ENCODE data around the gene ATG101. TPM values are rescaled to one million over a fixed set of nuclear protein-coding genes. Genes with fewer than 3 reads are reported as not detected.

Gene ATG101, protein sequence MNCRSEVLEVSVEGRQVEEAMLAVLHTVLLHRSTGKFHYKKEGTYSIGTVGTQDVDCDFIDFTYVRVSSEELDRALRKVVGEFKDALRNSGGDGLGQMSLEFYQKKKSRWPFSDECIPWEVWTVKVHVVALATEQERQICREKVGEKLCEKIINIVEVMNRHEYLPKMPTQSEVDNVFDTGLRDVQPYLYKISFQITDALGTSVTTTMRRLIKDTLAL
- 27.0 TPM for polyA plus RNA-seq (2013, experiment 1 of 2)
- polyA plus RNA-seq (2013, experiment 2 of 2) = 19.6 TPM

GRCh38 chr12:52069327-52070184 is at the start of gene ATG101:
Gene ATG101 (plus strand): TSS chr12:52069978. CDS start chr12:52073651, 3,673 bp downstream.
- Histone ChIP-seq H3K4me3 (ENCODE audit: extremely low read depth, insufficient read depth, low read length, poor library complexity, severe bottlenecking) (peak within 1 kb of the TSS; percentile 67), H3K9me3 (ENCODE audit: control insufficient read depth, low read length) (no peaks in the 10 kb centered on the region), H3K27ac (ENCODE audit: low read depth, low read length, severe bottlenecking) (peak within 1 kb of the TSS; percentile 99), H3K36me3 (ENCODE audit: control insufficient read depth, insufficient read depth, low read length) (peaks cover 35% of the 10 kb centered on the region), H3K4me1 (ENCODE audit: control insufficient read depth, insufficient read depth, low read length, poor library complexity, severe bottlenecking) (peaks cover 10% of the 10 kb centered on the region)
- 1 to 2% methylated on average over 41 to 45 of the region's 60 CpGs for WGBS, 2 experiments (ENCODE audit: insufficient coverage in 2 of 2)

- Histone ChIP-seq H3K4me3 (ENCODE audit: extremely low read depth, insufficient read depth, low read length, poor library complexity, severe bottlenecking) (no peak overlapping the region), H3K9me3 (ENCODE audit: control insufficient read depth, low read length) (no peaks in the 10 kb centered on the region), H3K36me3 (ENCODE audit: control insufficient read depth, insufficient read depth, low read length) (peaks cover under 1% of the 10 kb centered on the region), H3K27ac (ENCODE audit: low read depth, low read length, severe bottlenecking) (no peak overlapping the region), H3K4me1 (ENCODE audit: control insufficient read depth, insufficient read depth, low read length, poor library complexity, severe bottlenecking) (peaks cover 13% of the 10 kb centered on the region)
- WGBS, 2 experiments (ENCODE audit: insufficient coverage in 2 of 2) = 8% methylated on average over 6 of the region's 9 CpGs
These were observed 49.0 kb upstream of the ATG101 start for GRCh38 chr12:52020539-52021336.

DNA sequence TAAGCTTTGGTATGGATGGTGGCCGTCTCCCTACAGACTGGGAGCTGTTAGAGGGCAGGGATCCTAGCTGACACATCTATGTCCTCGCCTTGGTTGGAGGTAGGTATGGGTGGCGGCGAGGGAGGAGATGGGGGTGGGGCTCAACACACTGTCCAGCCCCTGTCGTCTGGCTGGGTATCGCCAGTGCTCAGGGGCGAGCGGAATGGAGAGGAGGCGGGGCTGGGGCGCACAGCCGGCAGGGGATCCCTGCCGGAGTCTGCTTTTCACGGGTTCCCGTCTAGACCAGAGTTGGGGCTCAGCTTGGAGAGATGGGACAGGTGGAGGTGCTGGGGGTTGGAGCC is 47.0 kb upstream of the ATG101 start:
- peak overlapping the region; percentile 51 for H3K4me3 ChIP-seq (ENCODE audit: extremely low read depth, insufficient read depth, low read length, poor library complexity, severe bottlenecking)
- H3K9me3 ChIP-seq (ENCODE audit: control insufficient read depth, low read length) = no peaks in the 10 kb centered on the region
- no peak overlapping the region for H3K27ac ChIP-seq (ENCODE audit: low read depth, low read length, severe bottlenecking)
- peaks cover 27% of the 10 kb centered on the region for H3K4me1 ChIP-seq (ENCODE audit: control insufficient read depth, insufficient read depth, low read length, poor library complexity, severe bottlenecking)
- 10 to 19% methylated on average over 9 to 14 of the region's 14 CpGs for WGBS, 2 experiments (ENCODE audit: insufficient coverage in 2 of 2)
- H3K36me3 ChIP-seq (ENCODE audit: control insufficient read depth, insufficient read depth, low read length) = no peaks in the 10 kb centered on the region

DNA sequence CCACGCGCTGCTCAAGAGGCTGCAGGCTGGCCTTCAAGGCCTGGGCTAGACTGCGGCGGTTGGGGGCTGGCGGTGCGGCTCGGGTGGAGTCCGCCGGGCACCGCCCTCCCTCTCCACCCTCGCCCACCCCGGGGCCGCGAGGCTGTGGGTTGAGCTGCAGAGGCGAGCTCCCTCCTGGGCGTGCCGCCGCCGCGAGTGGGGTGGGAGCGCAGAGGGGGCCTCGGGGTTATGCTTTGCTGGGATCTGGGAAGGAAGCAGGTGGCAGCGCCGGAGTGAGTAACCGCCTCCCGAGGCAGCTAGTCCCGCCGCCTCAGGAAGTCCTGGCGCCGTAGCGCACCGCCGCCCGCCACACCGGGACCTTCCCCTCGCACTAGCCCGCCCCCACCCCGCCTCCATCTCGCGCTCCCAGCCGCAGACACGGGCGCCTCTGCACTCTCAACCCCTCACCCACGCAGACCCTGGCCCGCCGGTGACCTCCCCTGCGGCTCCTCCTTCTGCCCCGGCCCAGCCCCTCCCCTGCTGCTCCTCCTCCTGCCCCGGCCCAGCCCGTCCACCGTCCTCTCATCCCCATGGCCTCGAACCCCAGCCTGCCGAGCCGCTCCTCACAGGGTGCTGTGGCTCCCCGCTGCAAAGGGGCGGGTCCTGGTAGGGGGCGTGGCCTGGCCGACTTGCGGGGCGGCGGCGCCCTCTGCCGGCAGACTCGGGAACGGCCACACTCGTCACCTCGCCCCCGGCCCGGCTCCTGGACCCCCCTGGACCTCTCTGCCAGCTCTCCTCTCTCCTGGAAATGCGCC is 46.4 kb upstream of the ATG101 start:
- Histone ChIP-seq H3K36me3 (ENCODE audit: control insufficient read depth, insufficient read depth, low read length) (no peaks in the 10 kb centered on the region), H3K4me3 (ENCODE audit: extremely low read depth, insufficient read depth, low read length, poor library complexity, severe bottlenecking) (peak overlapping the region; percentile 51), H3K27ac (ENCODE audit: low read depth, low read length, severe bottlenecking) (peak overlapping the region; percentile 33), H3K9me3 (ENCODE audit: control insufficient read depth, low read length) (no peaks in the 10 kb centered on the region), H3K4me1 (ENCODE audit: control insufficient read depth, insufficient read depth, low read length, poor library complexity, severe bottlenecking) (peaks cover 27% of the 10 kb centered on the region)
- WGBS, 2 experiments (ENCODE audit: insufficient coverage in 2 of 2) = 1% methylated on average over 49 to 55 of the region's 70 CpGs

GRCh38 chr12:52023976-52024688 is 45.6 kb upstream of the ATG101 start:
- Histone ChIP-seq H3K36me3 (ENCODE audit: control insufficient read depth, insufficient read depth, low read length) (no peaks in the 10 kb centered on the region), H3K9me3 (ENCODE audit: control insufficient read depth, low read length) (no peaks in the 10 kb centered on the region), H3K27ac (ENCODE audit: low read depth, low read length, severe bottlenecking) (peak overlapping the region; percentile 33), H3K4me1 (ENCODE audit: control insufficient read depth, insufficient read depth, low read length, poor library complexity, severe bottlenecking) (peaks cover 27% of the 10 kb centered on the region), H3K4me3 (ENCODE audit: extremely low read depth, insufficient read depth, low read length, poor library complexity, severe bottlenecking) (peak overlapping the region; percentile 51)
- WGBS, 2 experiments (ENCODE audit: insufficient coverage in 2 of 2) = 31 to 33% methylated on average over 10 to 11 of the region's 20 CpGs

DNA sequence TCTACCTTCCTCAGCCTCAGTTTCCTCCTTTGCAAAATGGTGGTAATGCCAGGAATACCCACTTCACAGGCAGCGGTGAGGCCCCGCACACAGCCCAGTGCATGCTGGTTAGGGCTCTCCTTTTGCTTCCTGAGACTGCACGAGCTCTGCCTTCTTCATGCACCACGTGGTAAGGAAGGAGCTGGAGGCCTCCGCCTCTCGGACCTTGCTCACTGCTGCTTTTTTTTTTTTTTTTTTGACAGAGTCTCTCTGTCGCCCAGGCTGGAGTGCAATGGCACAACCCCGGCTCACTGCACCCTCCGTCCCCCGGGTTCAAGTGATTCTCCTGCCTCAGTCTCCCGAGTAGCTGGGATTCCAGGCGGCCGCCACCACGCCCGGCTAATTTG is 44.9 kb upstream of the ATG101 start:
- Histone ChIP-seq H3K4me1 (ENCODE audit: control insufficient read depth, insufficient read depth, low read length, poor library complexity, severe bottlenecking) (peaks cover 32% of the 10 kb centered on the region), H3K36me3 (ENCODE audit: control insufficient read depth, insufficient read depth, low read length) (no peaks in the 10 kb centered on the region), H3K4me3 (ENCODE audit: extremely low read depth, insufficient read depth, low read length, poor library complexity, severe bottlenecking) (no peak overlapping the region), H3K27ac (ENCODE audit: low read depth, low read length, severe bottlenecking) (no peak overlapping the region), H3K9me3 (ENCODE audit: control insufficient read depth, low read length) (no peaks in the 10 kb centered on the region)
- WGBS, 2 experiments (ENCODE audit: insufficient coverage in 2 of 2) = 89 to 93% methylated on average over 12 to 15 of the region's 15 CpGs

DNA sequence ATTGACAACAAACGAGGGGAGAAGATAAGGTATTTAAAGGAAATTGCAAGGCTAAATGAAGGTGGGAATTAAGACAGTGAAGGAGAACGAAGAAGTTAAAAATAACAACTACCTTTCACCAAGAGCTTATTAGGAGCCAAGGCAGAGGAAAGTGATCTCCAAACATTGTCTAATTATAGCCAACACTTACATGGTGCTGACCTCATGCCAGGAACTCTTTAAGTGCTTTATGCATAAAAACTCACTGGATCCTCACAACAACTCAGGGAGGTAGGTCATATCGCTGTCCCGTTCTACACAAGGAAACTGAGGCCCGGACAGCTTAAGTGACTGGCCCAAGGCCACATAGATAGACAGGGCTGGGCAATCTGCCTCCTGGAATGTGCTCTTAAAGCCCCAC is 43.5 kb upstream of the ATG101 start:
- Histone ChIP-seq H3K4me1 (ENCODE audit: control insufficient read depth, insufficient read depth, low read length, poor library complexity, severe bottlenecking) (peaks cover 36% of the 10 kb centered on the region), H3K9me3 (ENCODE audit: control insufficient read depth, low read length) (no peaks in the 10 kb centered on the region), H3K36me3 (ENCODE audit: control insufficient read depth, insufficient read depth, low read length) (no peaks in the 10 kb centered on the region), H3K27ac (ENCODE audit: low read depth, low read length, severe bottlenecking) (no peak overlapping the region), H3K4me3 (ENCODE audit: extremely low read depth, insufficient read depth, low read length, poor library complexity, severe bottlenecking) (no peak overlapping the region)
- WGBS, 2 experiments (ENCODE audit: insufficient coverage in 2 of 2) = 86 to 95% methylated on average over 4 of the region's 5 CpGs

GRCh38 chr12:52027085-52027843 is 42.5 kb upstream of the ATG101 start:
- H3K4me1 ChIP-seq (ENCODE audit: control insufficient read depth, insufficient read depth, low read length, poor library complexity, severe bottlenecking) = peaks cover 36% of the 10 kb centered on the region
- 70 to 75% methylated on average over 9 to 11 of the region's 12 CpGs for WGBS, 2 experiments (ENCODE audit: insufficient coverage in 2 of 2)
- no peak overlapping the region for H3K27ac ChIP-seq (ENCODE audit: low read depth, low read length, severe bottlenecking)
- no peaks in the 10 kb centered on the region for H3K36me3 ChIP-seq (ENCODE audit: control insufficient read depth, insufficient read depth, low read length)
- H3K4me3 ChIP-seq (ENCODE audit: extremely low read depth, insufficient read depth, low read length, poor library complexity, severe bottlenecking) = no peak overlapping the region
- H3K9me3 ChIP-seq (ENCODE audit: control insufficient read depth, low read length) = no peaks in the 10 kb centered on the region

GRCh38 chr12:52029685-52030084 is 40.1 kb upstream of the ATG101 start:
- H3K27ac ChIP-seq (ENCODE audit: low read depth, low read length, severe bottlenecking) = peak overlapping the region; percentile 29
- H3K9me3 ChIP-seq (ENCODE audit: control insufficient read depth, low read length) = no peaks in the 10 kb centered on the region
- 5 to 16% methylated on average over 3 to 4 of the region's 4 CpGs for WGBS, 2 experiments (ENCODE audit: insufficient coverage in 2 of 2)

More at GRCh38 chr12:52029685-52030084, 40.1 kb upstream of the ATG101 start:
- H3K4me1 ChIP-seq (ENCODE audit: control insufficient read depth, insufficient read depth, low read length, poor library complexity, severe bottlenecking) = peaks cover 37% of the 10 kb centered on the region
- no peaks in the 10 kb centered on the region for H3K36me3 ChIP-seq (ENCODE audit: control insufficient read depth, insufficient read depth, low read length)
- no peak overlapping the region for H3K4me3 ChIP-seq (ENCODE audit: extremely low read depth, insufficient read depth, low read length, poor library complexity, severe bottlenecking)

All from mesodermal cell (in vitro differentiated cells).